Regular cardiac myocyte (primary cell): Measurements from ENCODE around the gene GNPTG. TPM values are rescaled to one million over a fixed set of nuclear protein-coding genes. Genes with fewer than 3 reads are reported as not detected.

Experiments
- total RNA-seq: library from RNA; depleted of rRNA; stranded (reverse); fragments of >200 nt; gene quantifications from 2 replicates; pipeline ENCODE4 v1.2.3, GENCODE V29; 2014

GNPTG gene
- total RNA-seq = 23.6 and 69.1 TPM in 2 replicates

DNA sequence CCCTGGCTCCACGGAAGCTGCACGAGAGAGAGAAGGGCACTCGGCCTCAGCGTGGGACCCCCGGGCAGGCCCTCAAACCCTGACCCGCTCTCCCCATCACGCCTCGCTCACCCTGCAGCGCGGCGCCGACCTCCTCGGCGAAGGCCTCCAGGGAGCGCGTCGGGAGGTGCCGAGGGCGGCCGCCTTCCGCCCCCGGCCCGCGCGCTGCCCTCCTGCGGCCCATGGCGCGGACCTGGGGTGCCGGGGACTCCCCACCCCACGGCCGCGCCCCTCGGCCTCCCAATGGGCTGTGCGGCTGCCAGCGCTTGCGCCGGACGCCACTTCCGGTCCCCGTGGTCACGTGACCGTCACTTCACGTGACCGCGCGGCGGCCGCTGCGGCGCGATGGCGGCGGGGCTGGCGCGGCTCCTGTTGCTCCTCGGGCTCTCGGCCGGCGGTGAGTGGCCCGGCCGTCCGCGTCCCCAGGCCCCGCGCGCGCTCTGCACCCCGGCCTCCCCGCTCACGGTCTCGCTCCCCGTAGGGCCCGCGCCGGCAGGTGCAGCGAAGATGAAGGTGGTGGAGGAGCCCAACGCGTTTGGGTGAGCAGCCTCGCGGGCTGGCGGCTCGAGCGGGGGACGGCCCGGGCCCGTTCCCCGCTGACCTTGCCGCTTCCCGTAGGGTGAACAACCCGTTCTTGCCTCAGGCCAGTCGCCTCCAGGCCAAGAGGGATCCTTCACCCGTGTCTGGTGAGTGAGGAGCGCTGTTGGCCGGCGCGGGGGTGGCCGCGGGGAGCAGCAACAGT lies at the start of gene GNPTG, which contains the start of gene TSR3:
GNPTG (plus strand) TSS at position 350 of the 781 bp plus-strand sequence; CDS start at position 385, 35 bp downstream.
TSR3 (minus strand) TSS at position 297 of the 781 bp plus-strand sequence; CDS start at position 223, 74 bp downstream.

DNA sequence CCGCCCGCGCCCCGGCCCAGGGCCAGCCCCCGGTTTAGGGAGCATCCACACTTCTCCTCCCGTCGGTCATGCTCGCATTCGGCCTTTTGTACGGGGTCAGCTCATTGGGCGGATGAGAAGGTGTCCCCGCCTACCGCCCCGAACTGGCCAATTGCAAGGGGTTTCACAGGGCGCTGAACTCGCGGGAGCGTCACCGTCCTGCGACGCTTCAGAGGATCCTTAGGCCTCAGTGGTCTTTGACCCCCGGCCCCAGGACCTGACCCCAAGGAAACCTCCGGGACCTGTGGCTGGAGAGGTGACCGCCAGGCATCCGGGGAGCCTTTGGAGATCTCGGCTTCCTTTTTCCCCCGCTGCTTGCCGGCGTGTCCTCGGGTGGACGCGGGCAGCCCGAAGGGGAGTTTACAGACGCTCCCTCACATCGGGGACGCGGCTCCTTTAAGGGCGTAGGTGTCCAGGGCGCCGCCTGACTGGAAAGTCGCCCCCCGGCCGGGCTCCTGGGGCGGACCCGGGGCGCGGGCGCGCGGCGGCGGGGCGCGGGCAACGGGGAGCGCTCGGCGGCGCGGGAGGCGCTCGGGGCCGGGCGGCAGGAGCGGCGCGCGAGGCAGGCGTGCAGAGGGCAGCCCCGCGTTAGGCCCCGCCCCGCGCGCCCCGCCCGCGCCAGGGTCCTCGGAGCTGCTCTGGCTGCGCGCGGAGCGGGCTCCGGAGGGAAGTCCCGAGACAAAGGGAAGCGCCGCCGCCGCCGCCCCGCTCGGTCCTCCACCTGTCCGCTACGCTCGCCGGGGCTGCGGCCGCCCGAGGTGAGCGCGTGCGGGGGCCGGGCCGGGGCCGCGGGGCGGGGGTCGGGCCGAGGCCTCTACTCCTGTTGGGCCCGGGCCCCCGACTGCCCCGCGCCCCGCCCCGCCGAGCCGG lies 42.5 kb upstream of the GNPTG start, which contains the start of gene UBE2I:
UBE2I (plus strand) TSS at position 660 of the 909 bp plus-strand sequence. CDS start 4,395 bp downstream, outside the sequence.

DNA sequence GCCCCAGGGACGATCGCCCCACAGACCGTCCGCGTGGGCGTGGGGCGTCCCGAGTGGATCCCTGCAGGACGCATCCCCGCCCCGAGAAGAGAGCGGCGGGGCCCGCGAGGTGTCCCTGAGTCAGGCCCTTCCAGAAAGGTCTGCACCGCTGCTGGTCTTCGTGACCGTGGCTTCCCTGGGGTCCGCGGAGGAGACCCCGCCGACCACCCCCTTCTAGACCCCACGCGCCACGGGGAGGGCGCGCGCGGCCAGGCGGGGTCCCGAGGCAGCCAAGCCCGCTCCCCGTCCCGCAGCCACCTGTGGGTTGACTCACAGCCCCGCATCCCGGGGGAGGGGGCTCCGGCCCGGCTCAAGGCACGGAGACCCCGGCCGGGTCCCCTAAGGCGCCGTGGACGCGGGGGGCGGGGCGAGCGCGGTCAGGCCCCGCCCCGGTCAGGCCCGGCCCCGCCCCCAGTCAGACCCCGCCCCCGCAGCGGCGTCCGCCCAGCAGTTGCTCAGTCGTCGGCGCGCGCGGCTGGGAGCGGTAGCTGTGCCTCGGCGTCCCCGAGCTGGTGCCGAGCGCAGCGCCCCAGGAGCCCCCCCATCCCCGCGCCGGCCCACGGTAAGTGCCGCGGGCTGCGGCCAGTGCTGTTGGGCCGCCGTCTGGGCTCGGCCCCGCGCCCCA lies 18.4 kb upstream of the GNPTG start, which contains the start of gene BAIAP3:
BAIAP3 (plus strand) TSS at position 497 of the 664 bp plus-strand sequence. CDS start 4,905 bp downstream, outside the sequence.

Other genes starting within 250 kb of the GNPTG start
- 13.0 and 14.9 TPM in 2 replicates for gene CACNA1H, start 198.8 kb upstream of the GNPTG start, total RNA-seq
- gene TPSG1, start 126.7 kb upstream of the GNPTG start, total RNA-seq = not detected in 2 replicates
- not detected in 2 replicates for gene TPSB2, start 121.7 kb upstream of the GNPTG start, total RNA-seq
- gene TPSAB1, start 111.2 kb upstream of the GNPTG start, total RNA-seq = not detected in 2 replicates
- not detected in 2 replicates for gene TPSD1, start 95.9 kb upstream of the GNPTG start, total RNA-seq
- 45.4 and 62.9 TPM in 2 replicates for gene UBE2I, start 42.3 kb upstream of the GNPTG start, total RNA-seq
- gene BAIAP3, start 18.3 kb upstream of the GNPTG start, total RNA-seq = 0.38 and 0.56 TPM in 2 replicates
- 60.6 and 112 TPM in 2 replicates for gene TSR3, start 53 bp upstream of the GNPTG start, total RNA-seq
- gene UNKL, start 62.8 kb downstream of the GNPTG start, total RNA-seq = 7.6 and 9.8 TPM in 2 replicates
- 9.0 and 21.1 TPM in 2 replicates for gene UQCC4, start 68.8 kb downstream of the GNPTG start, total RNA-seq
- gene PERCC1, start 79.1 kb downstream of the GNPTG start, total RNA-seq = not detected in 2 replicates
- gene CCDC154, start 92.6 kb downstream of the GNPTG start, total RNA-seq = 1.4 TPM in 1 of 2 replicates, not detected in the other
- 50.6 and 80.9 TPM in 2 replicates for gene CLCN7, start 123.1 kb downstream of the GNPTG start, total RNA-seq
- 0.19 TPM in 1 of 2 replicates, not detected in the other for gene PTX4, start 137.0 kb downstream of the GNPTG start, total RNA-seq
- 9.0 and 18.8 TPM in 2 replicates for gene TELO2, start 141.4 kb downstream of the GNPTG start, total RNA-seq
- 17.5 and 21.1 TPM in 2 replicates for gene TMEM204, start 181.7 kb downstream of the GNPTG start, total RNA-seq